ENCODE measurements around the gene LGMN. TPM values are rescaled to one million over a fixed set of nuclear protein-coding genes. Genes with fewer than 3 reads are reported as not detected.
"Not testable (repeated sequence)": the region's sequence is repeated elsewhere in the genome, so short reads cannot be mapped to it uniquely, and the experiment has no call there.

The LGMN gene
- polyA plus RNA-seq, 1 donor (not counting 4 experiments of a cell fraction or from before 2014, with no cell fraction given): 61.0 TPM

DNA sequence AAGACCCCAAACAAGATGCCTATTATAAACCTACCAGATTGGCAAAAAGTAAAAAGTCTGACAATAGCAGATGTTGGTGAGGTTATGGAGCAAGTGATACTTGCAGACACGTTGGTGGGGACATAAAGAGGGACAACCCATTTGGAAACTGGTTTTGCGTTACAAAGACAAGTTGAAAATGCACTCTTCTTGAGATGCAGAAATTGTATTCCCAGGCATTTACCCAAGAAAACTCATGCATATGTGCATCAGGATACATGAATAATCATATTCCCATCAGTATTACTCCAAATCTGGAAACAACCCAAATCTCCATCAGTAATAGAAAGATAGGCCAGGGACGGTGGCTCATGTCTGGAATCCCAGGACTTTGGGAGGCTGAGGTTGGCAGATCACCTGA, 32.9 kb upstream of the LGMN start:
- H3K9me1 ChIP-seq (ENCODE audit: control insufficient read depth, extremely low read depth, insufficient read depth, low read length): no peaks in the 10 kb centered on the region
- H3K36me3 ChIP-seq (ENCODE audit: control insufficient read depth in 2 of 2, extremely low read depth in 1 of 2, insufficient read depth in 2 of 2, low read length in 2 of 2): no peaks in the 10 kb centered on the region
- no peak overlapping the region for H2AFZ ChIP-seq (ENCODE audit: control insufficient read depth, low read length)
- no peak overlapping the region for H3K4me2 ChIP-seq (ENCODE audit: control insufficient read depth, extremely low read depth, insufficient read depth, low read depth, low read length)
- dilution Hi-C loops (cut with MboI; ENCODE audit: extremely low pct_ligation_motif_present, low sequenced_read_pairs): no loop called here
- no peaks in the 10 kb centered on the region for H3K27me3 ChIP-seq (ENCODE audit: control insufficient read depth, extremely low read depth, insufficient read depth, low read length)
- FAIRE-seq: no peak
- H4K20me1 ChIP-seq (ENCODE audit: control insufficient read depth, extremely low read depth, insufficient read depth, low read length): no peaks in the 10 kb centered on the region
- TF ChIP-seq EZH2 (IDR thresholded peaks at IDR 0.05; ENCODE audit: low read length): no peak
- TF ChIP-seq CTCF (optimal IDR thresholded peaks at IDR 0.05 in 1 of 3, IDR thresholded peaks at IDR 0.05 in 1 of 3, conservative IDR thresholded peaks at IDR 0.05 in 1 of 3; ENCODE audit: extremely low read depth in 1 of 3, insufficient read depth in 2 of 3, low read length in 3 of 3): no peak
- no peak for DNase-seq (ENCODE audit: low read depth, low spot score)
- no peak overlapping the region for H3K4me3 ChIP-seq (ENCODE audit: control insufficient read depth in 2 of 3, extremely low read depth in 1 of 3, insufficient read depth in 2 of 3, low read depth in 1 of 3, low read length in 3 of 3)
- H3K27ac ChIP-seq (ENCODE audit: control insufficient read depth, insufficient read depth, low read length): no peak overlapping the region
- H3K9me3 ChIP-seq (ENCODE audit: control insufficient read depth, low read depth, low read length): no peaks in the 10 kb centered on the region
- H3K4me1 ChIP-seq (ENCODE audit: control insufficient read depth, extremely low read depth, insufficient read depth, low read length): peaks cover 12% of the 10 kb centered on the region
- H3K79me2 ChIP-seq (ENCODE audit: control insufficient read depth, insufficient read depth, low read length): no peaks in the 10 kb centered on the region
- no peak overlapping the region for H3K9ac ChIP-seq (ENCODE audit: control insufficient read depth, extremely low read depth, insufficient read depth, low read length)

GRCh38 chr14:92780444-92781232, 32.2 kb upstream of the LGMN start:
- H3K9me3 ChIP-seq (ENCODE audit: control insufficient read depth, low read depth, low read length): no peaks in the 10 kb centered on the region
- H3K4me2 ChIP-seq (ENCODE audit: control insufficient read depth, extremely low read depth, insufficient read depth, low read depth, low read length): no peak overlapping the region
- no peaks in the 10 kb centered on the region for H4K20me1 ChIP-seq (ENCODE audit: control insufficient read depth, extremely low read depth, insufficient read depth, low read length)
- no peak overlapping the region for H3K9ac ChIP-seq (ENCODE audit: control insufficient read depth, extremely low read depth, insufficient read depth, low read length)
- no peaks in the 10 kb centered on the region for H3K36me3 ChIP-seq (ENCODE audit: control insufficient read depth in 2 of 2, extremely low read depth in 1 of 2, insufficient read depth in 2 of 2, low read length in 2 of 2)
- H3K4me3 ChIP-seq (ENCODE audit: control insufficient read depth in 2 of 3, extremely low read depth in 1 of 3, insufficient read depth in 2 of 3, low read depth in 1 of 3, low read length in 3 of 3): no peak overlapping the region
- dilution Hi-C loops (cut with MboI; ENCODE audit: extremely low pct_ligation_motif_present, low sequenced_read_pairs): no loop called here
- no peak overlapping the region for H2AFZ ChIP-seq (ENCODE audit: control insufficient read depth, low read length)
- TF ChIP-seq CTCF (optimal IDR thresholded peaks at IDR 0.05 in 1 of 3, IDR thresholded peaks at IDR 0.05 in 1 of 3, conservative IDR thresholded peaks at IDR 0.05 in 1 of 3; ENCODE audit: extremely low read depth in 1 of 3, insufficient read depth in 2 of 3, low read length in 3 of 3) (no peak), EZH2 (IDR thresholded peaks at IDR 0.05; ENCODE audit: low read length) (no peak)
- no peak overlapping the region for H3K27ac ChIP-seq (ENCODE audit: control insufficient read depth, insufficient read depth, low read length)
- no peaks in the 10 kb centered on the region for H3K9me1 ChIP-seq (ENCODE audit: control insufficient read depth, extremely low read depth, insufficient read depth, low read length)
- H3K4me1 ChIP-seq (ENCODE audit: control insufficient read depth, extremely low read depth, insufficient read depth, low read length): peaks cover 5% of the 10 kb centered on the region
- DNase-seq (ENCODE audit: low read depth, low spot score): no peak
- FAIRE-seq: no peak
- no peaks in the 10 kb centered on the region for H3K27me3 ChIP-seq (ENCODE audit: control insufficient read depth, extremely low read depth, insufficient read depth, low read length)
- no peaks in the 10 kb centered on the region for H3K79me2 ChIP-seq (ENCODE audit: control insufficient read depth, insufficient read depth, low read length)

GRCh38 chr14:92778868-92779565, 30.6 kb upstream of the LGMN start:
- H2AFZ ChIP-seq (ENCODE audit: control insufficient read depth, low read length); H3K79me2 ChIP-seq (ENCODE audit: control insufficient read depth, insufficient read depth, low read length); H3K9me1 ChIP-seq (ENCODE audit: control insufficient read depth, extremely low read depth, insufficient read depth, low read length); H3K27me3 ChIP-seq (ENCODE audit: control insufficient read depth, extremely low read depth, insufficient read depth, low read length); H3K27ac ChIP-seq (ENCODE audit: control insufficient read depth, insufficient read depth, low read length); H3K4me3 ChIP-seq (ENCODE audit: control insufficient read depth in 2 of 3, extremely low read depth in 1 of 3, insufficient read depth in 2 of 3, low read depth in 1 of 3, low read length in 3 of 3); H3K4me1 ChIP-seq (ENCODE audit: control insufficient read depth, extremely low read depth, insufficient read depth, low read length); H3K9me3 ChIP-seq (ENCODE audit: control insufficient read depth, low read depth, low read length); H3K9ac ChIP-seq (ENCODE audit: control insufficient read depth, extremely low read depth, insufficient read depth, low read length); H3K4me2 ChIP-seq (ENCODE audit: control insufficient read depth, extremely low read depth, insufficient read depth, low read depth, low read length); H4K20me1 ChIP-seq (ENCODE audit: control insufficient read depth, extremely low read depth, insufficient read depth, low read length); dilution Hi-C loops (cut with MboI; ENCODE audit: extremely low pct_ligation_motif_present, low sequenced_read_pairs); H3K36me3 ChIP-seq (ENCODE audit: control insufficient read depth in 2 of 2, extremely low read depth in 1 of 2, insufficient read depth in 2 of 2, low read length in 2 of 2); DNase-seq (ENCODE audit: low read depth, low spot score): not testable (repeated sequence)
- peak; percentile 81 for FAIRE-seq

Measured in keratinocyte (primary cell).